HG03442 (cell line): ENCODE results near the gene IQGAP2.

ENCODE experiments used
- ATAC-seq: cut with Tn5 transposase; IDR thresholded peaks from one replicate; pipeline ENCODE4 v1.9.1; 2021; ENCODE audit warnings: mild to moderate bottlenecking, moderate library complexity; ENCODE audit not compliant: unreplicated experiment

The IQGAP2 gene

GRCh38 chr5:76383126-76383832 is 19.8 kb upstream of the IQGAP2 start:
- no peak for ATAC-seq

GRCh38 chr5:76384189-76384588 is 18.9 kb upstream of the IQGAP2 start:
- no peak for ATAC-seq

GRCh38 chr5:76384705-76385104 is 18.4 kb upstream of the IQGAP2 start:
- ATAC-seq, result no peak

- ATAC-seq, result no peak
These were observed 17.5 kb upstream of the IQGAP2 start for GRCh38 chr5:76385540-76385939.

GRCh38 chr5:76386360-76386759 is 16.7 kb upstream of the IQGAP2 start:
- no peak for ATAC-seq

GRCh38 chr5:76388236-76388635 is 14.8 kb upstream of the IQGAP2 start:
- no peak for ATAC-seq

- ATAC-seq, result no peak
These were observed 14.1 kb upstream of the IQGAP2 start for GRCh38 chr5:76388791-76389512.

- ATAC-seq, result no peak
These were observed 13.5 kb upstream of the IQGAP2 start for GRCh38 chr5:76389513-76390154.

- ATAC-seq, result no peak
These were observed 12.1 kb upstream of the IQGAP2 start for GRCh38 chr5:76391014-76391413.

GRCh38 chr5:76393035-76393680 is 9.9 kb upstream of the IQGAP2 start:
- ATAC-seq, result no peak

- no peak for ATAC-seq
These were observed 5.9 kb upstream of the IQGAP2 start for GRCh38 chr5:76397200-76397599.

- ATAC-seq, result no peak
These were observed 3.8 kb upstream of the IQGAP2 start for GRCh38 chr5:76399268-76399667.

- no peak for ATAC-seq
These were observed 2.6 kb upstream of the IQGAP2 start for GRCh38 chr5:76400466-76400865.

- ATAC-seq, result peak; percentile 18
These were observed 1.3 kb upstream of the IQGAP2 start for GRCh38 chr5:76401801-76402250.

- ATAC-seq, result peak; percentile 25
These were observed 717 bp upstream of the IQGAP2 start for GRCh38 chr5:76402251-76402885.

- ATAC-seq, result peak; percentile 21
These were observed 709 bp downstream of the IQGAP2 start for GRCh38 chr5:76403766-76404222.

- peak; percentile 25 for ATAC-seq
These were observed 1.4 kb downstream of the IQGAP2 start for GRCh38 chr5:76404223-76405211.

GRCh38 chr5:76406014-76406413 is 2.9 kb downstream of the IQGAP2 start:
- no peak for ATAC-seq

- ATAC-seq, result no peak
These were observed 3.6 kb downstream of the IQGAP2 start for GRCh38 chr5:76406673-76407072.
